Smooth muscle cell (in vitro differentiated cells): Measurements from ENCODE around the gene RAB5A. TPM values are rescaled to one million over a fixed set of nuclear protein-coding genes. Genes with fewer than 3 reads are reported as not detected.

Source experiments
- DNase-seq: peaks from one replicate; lab custom pipeline; 2025; ENCODE audit not compliant: unreplicated experiment; lab: John Stamatoyannopoulos, UW
- H2AFZ ChIP-seq: fragments of 200-600 bp; sonication (generic); 2 replicates; pipeline ENCODE4 v1.6.0; 2016; ENCODE audit warnings: antibody characterized with exemption, low read depth, mild to moderate bottlenecking
- H3F3A ChIP-seq: fragments of 200-600 bp; sonication (generic); 2 replicates; pipeline ENCODE4 v1.6.0; 2017; ENCODE audit warnings: antibody characterized with exemption, low read depth
- H3K27ac ChIP-seq: fragments of 200-600 bp; sonication (generic); 2 replicates; pipeline ENCODE4 v1.5.1; 2016; ENCODE audit warnings: low read depth, mild to moderate bottlenecking
- H3K27me3 ChIP-seq: fragments of 200-600 bp; sonication (generic); 2 replicates; pipeline ENCODE4 v1.6.1; 2016; ENCODE audit warnings: low read depth, mild to moderate bottlenecking
- H3K36me3 ChIP-seq: fragments of 200-600 bp; sonication (generic); 2 replicates; pipeline ENCODE4 v1.5.1; 2016; ENCODE audit warnings: low read depth
- H3K4me1 ChIP-seq: fragments of 200-600 bp; sonication (generic); 2 replicates; pipeline ENCODE4 v1.5.1; 2016; ENCODE audit warnings: low read depth
- H3K4me2 ChIP-seq: fragments of 200-600 bp; sonication (generic); 2 replicates; pipeline ENCODE4 v1.6.0; 2016; ENCODE audit warnings: mild to moderate bottlenecking
- H3K4me3 ChIP-seq: fragments of 200-600 bp; sonication (generic); 2 replicates; pipeline ENCODE4 v1.5.1; 2016; ENCODE audit warnings: mild to moderate bottlenecking
- H3K79me2 ChIP-seq: fragments of 200-600 bp; sonication (generic); 2 replicates; pipeline ENCODE4 v1.6.0; 2016; ENCODE audit warnings: low read depth, mild to moderate bottlenecking
- H3K9ac ChIP-seq: fragments of 200-600 bp; sonication (generic); 2 replicates; pipeline ENCODE4 v1.6.0; 2016; ENCODE audit warnings: low read depth
- H3K9me3 ChIP-seq: fragments of 200-600 bp; sonication (generic); replicated peaks from 2 replicates; pipeline ENCODE4 v1.5.1; 2016; ENCODE audit warnings: low read depth
- H4K20me1 ChIP-seq: fragments of 200-600 bp; sonication (generic); 2 replicates; pipeline ENCODE4 v1.6.0; 2016; ENCODE audit warnings: low read depth
- WGBS: methylation state at CpG from one replicate; pipeline ENCODE4 v1.1.7; 2016; ENCODE audit warnings: low lambda C conversion rate; 5-methylcytosine and 5-hydroxymethylcytosine counted together
- polyA plus RNA-seq: library from polyadenylated mRNA; unstranded; fragments of >200 nt; fragmentation: Nextera tagmentation; extraction: Ambion mirVana; gene quantifications from 2 replicates; pipeline ENCODE4 v1.2.1, GENCODE V29; 2016
- total RNA-seq: library from RNA; depleted of rRNA; stranded (reverse); fragments of >200 nt; gene quantifications from 2 replicates; pipeline ENCODE4 v1.2.3, GENCODE V29; 2014
- TF ChIP-seq, protein P1 (sequence below): fragments of 200-600 bp; sonication (generic); IDR thresholded peaks from 2 replicates; pipeline ENCODE4 v1.5.1; 2017; ENCODE audit warnings: borderline replicate concordance, mild to moderate bottlenecking, antibody characterized with exemption; ENCODE audit not compliant: insufficient read depth, poor library complexity, severe bottlenecking

Gene RAB5A
- total and polyA plus RNA-seq, 2 experiments from 2014 or later: 92.2 to 127 TPM

DNA sequence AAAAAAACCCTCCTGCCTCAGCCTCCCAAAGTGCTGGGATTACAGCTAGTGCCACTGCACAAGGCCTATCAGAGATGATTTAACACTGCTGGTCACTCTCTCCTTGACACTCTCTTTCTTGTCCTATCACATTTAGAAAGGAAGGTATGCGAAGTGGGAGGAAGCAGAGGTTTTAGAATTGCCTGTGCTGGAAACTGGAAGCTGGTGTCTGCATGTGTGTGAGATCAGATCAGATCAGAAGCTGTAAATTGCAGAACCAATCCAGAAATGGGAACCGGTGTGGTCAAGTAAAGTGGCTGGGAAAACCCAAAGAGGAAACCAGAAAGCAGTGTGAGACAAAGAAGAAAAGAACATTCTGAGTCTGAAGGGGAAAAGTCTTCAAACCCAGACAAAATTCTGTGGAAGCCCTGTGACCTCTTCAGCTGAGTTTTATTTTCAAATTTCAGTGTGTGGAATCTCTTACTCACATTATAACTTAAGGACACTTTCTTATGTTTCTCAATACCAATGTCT, 15.7 kb upstream of the RAB5A start:
- no peaks in the 10 kb centered on the region for H3K4me1 ChIP-seq
- peak overlapping the region; percentile 75 for H2AFZ ChIP-seq
- H3K9me3 ChIP-seq: no peaks in the 10 kb centered on the region
- H3F3A ChIP-seq: no peaks in the 10 kb centered on the region
- H3K27ac ChIP-seq: peak overlapping the region; percentile 11
- no peak overlapping the region for H3K4me2 ChIP-seq
- H3K4me3 ChIP-seq: no peak overlapping the region
- TF ChIP-seq, protein P1, sequence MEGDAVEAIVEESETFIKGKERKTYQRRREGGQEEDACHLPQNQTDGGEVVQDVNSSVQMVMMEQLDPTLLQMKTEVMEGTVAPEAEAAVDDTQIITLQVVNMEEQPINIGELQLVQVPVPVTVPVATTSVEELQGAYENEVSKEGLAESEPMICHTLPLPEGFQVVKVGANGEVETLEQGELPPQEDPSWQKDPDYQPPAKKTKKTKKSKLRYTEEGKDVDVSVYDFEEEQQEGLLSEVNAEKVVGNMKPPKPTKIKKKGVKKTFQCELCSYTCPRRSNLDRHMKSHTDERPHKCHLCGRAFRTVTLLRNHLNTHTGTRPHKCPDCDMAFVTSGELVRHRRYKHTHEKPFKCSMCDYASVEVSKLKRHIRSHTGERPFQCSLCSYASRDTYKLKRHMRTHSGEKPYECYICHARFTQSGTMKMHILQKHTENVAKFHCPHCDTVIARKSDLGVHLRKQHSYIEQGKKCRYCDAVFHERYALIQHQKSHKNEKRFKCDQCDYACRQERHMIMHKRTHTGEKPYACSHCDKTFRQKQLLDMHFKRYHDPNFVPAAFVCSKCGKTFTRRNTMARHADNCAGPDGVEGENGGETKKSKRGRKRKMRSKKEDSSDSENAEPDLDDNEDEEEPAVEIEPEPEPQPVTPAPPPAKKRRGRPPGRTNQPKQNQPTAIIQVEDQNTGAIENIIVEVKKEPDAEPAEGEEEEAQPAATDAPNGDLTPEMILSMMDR: no peak
- no peaks in the 10 kb centered on the region for H4K20me1 ChIP-seq
- DNase-seq: no peak
- H3K27me3 ChIP-seq: no peaks in the 10 kb centered on the region
- no peak overlapping the region for H3K9ac ChIP-seq
- no peaks in the 10 kb centered on the region for H3K79me2 ChIP-seq
- WGBS: 72% methylated on average over 2 of the region's 2 CpGs
- H3K36me3 ChIP-seq: no peaks in the 10 kb centered on the region

DNA sequence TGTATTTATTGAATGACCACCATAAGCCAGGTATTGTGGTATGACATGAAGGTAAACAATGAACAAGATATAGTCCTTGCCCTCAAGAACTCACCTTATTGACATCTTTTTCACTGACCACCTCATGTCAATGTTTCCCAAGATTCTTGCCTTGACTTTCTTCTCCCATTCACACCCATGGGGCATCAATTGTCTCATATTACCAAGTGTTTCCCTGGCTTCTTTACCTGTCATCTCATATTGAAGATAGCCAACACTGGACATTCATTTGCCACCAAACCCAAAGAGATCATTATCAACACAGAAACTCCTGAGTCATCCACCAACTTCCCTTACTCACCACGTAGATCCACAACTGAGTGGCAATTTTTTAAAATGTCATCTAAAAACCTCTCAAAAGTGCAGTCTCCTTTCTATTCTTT, 15.1 kb upstream of the RAB5A start:
- H4K20me1 ChIP-seq: no peaks in the 10 kb centered on the region
- no peak overlapping the region for H3K4me2 ChIP-seq
- H3K4me3 ChIP-seq: no peak overlapping the region
- H2AFZ ChIP-seq: peak overlapping the region; percentile 75
- 39% methylated on average over 1 of the region's 1 CpG for WGBS
- H3K9ac ChIP-seq: no peak overlapping the region
- H3K27me3 ChIP-seq: no peaks in the 10 kb centered on the region
- no peaks in the 10 kb centered on the region for H3F3A ChIP-seq
- no peaks in the 10 kb centered on the region for H3K36me3 ChIP-seq
- no peak for DNase-seq
- peak overlapping the region; percentile 39 for H3K27ac ChIP-seq
- TF ChIP-seq, protein P1: no peak
- no peaks in the 10 kb centered on the region for H3K4me1 ChIP-seq
- no peaks in the 10 kb centered on the region for H3K79me2 ChIP-seq
- H3K9me3 ChIP-seq: no peaks in the 10 kb centered on the region

DNA sequence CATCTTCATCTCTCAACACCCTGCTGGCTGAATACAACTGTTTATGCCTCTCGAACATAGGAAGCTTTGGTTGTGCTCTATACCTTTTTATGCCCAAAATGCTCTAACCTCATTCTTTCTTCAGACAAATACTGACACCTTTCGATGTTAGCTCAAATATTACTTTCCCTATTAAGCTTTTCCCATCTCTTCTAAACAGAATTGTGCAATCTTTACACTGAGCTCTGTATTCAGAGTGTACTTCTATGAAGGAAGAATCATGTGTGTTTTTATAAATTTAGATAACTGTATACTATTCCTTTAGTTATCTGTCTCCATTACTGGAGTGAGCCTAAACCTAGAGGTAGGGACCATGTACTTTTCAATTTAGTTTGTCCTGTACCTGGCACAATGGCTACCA, 14.5 kb upstream of the RAB5A start:
- Histone ChIP-seq H3K9me3 (no peaks in the 10 kb centered on the region), H3F3A (no peaks in the 10 kb centered on the region), H3K4me2 (no peak overlapping the region), H2AFZ (no peak overlapping the region), H3K4me3 (no peak overlapping the region), H3K79me2 (no peaks in the 10 kb centered on the region), H3K27me3 (no peaks in the 10 kb centered on the region), H3K36me3 (no peaks in the 10 kb centered on the region), H3K27ac (peak overlapping the region; percentile 39), H4K20me1 (no peaks in the 10 kb centered on the region), H3K9ac (no peak overlapping the region), H3K4me1 (no peaks in the 10 kb centered on the region)
- DNase-seq: no peak
- TF ChIP-seq, protein P1: no peak
- 88% methylated on average over 2 of the region's 2 CpGs for WGBS

DNA sequence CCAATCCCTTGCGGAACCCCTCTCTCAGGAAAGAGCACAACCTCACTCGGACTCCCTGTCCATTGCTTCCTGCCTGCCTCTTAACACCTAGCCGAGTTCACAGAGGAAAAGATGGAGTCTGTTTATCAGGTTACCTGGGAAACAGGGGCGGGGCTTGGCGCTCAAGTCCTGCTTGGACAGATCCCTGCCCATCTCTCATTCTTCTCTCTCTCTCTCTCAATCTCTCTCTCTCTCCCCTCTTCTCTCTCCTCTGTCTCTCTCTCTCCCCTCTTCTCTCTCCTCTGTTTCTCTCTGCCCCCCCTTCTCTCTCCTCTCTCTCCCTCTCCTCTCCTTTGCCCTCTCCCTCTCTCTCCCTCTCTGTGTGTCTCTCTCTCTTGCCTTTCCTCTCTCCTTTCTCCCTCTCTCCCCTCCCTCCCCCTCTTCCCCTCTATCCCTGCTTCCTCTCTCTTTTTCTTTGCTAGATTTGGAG, 12.8 kb upstream of the RAB5A start, which contains the start of gene EFHB:
Gene EFHB, minus strand, starts transcription at position 120 of the 469 bp plus-strand sequence. CDS start 199 bp downstream, outside the sequence.
- 27% methylated on average over 5 of the region's 5 CpGs for WGBS
- Histone ChIP-seq H3K9ac (no peak within 1 kb of the TSS), H3K27ac (no peak within 1 kb of the TSS), H3K9me3 (no peaks in the 10 kb centered on the region), H3K4me1 (no peaks in the 10 kb centered on the region), H3K4me2 (peak within 1 kb of the TSS; percentile 70), H3K4me3 (no peak within 1 kb of the TSS), H3K36me3 (no peaks in the 10 kb centered on the region), H4K20me1 (no peaks in the 10 kb centered on the region), H3K27me3 (no peaks in the 10 kb centered on the region), H3K79me2 (no peaks in the 10 kb centered on the region), H2AFZ (peak within 1 kb of the TSS; percentile 39), H3F3A (no peaks in the 10 kb centered on the region)
- no peak for DNase-seq
- TF ChIP-seq, protein P1: no peak
